HCT116 (cell line): ENCODE data around the gene CALM1. TPM values are rescaled to one million over a fixed set of nuclear protein-coding genes. Genes with fewer than 3 reads are reported as not detected.

Experiments
- ATAC-seq: fragments of 200-7000 bp; cut with Tn5 transposase; 2 replicates; pipeline ENCODE4 v1.9.1; 2020; ENCODE audit warnings: mild to moderate bottlenecking, moderate library complexity
- BruUV-seq: library from RNA; stranded (reverse); fragments of 400-500 nt; replicated peaks from 2 replicates; lab custom pipeline; 2021; lab: Mats Ljungman, UMichigan
- CTCF ChIA-PET: fragments of 300-600 bp; sonication (Branson Sonifier 250); formaldehyde crosslinking; loops from one replicate; lab custom pipeline; 2021; ENCODE audit warnings: antibody characterized with exemption; lab: Charles Lee
- POLR2A ChIA-PET: fragments of 300-600, 350-600 bp; sonication (Branson Sonifier 250); formaldehyde crosslinking; loops from one replicate; lab custom pipeline; 2021; ENCODE audit warnings: antibody characterized with exemption; lab: Charles Lee
- RAD21 ChIA-PET, 2 experiments: fragments of 300-600 bp; sonication (Branson Sonifier 250); formaldehyde crosslinking; loops; one replicate each; lab custom pipeline; 2023; ENCODE audit warnings: low total read pairs in 2 of 2; ENCODE audit not compliant: uncharacterized antibody in 2 of 2, unreplicated experiment in 2 of 2, low non-redundant PET in 1 of 2; lab: Charles Lee
- DNase-seq: peaks from one replicate; pipeline ENCODE4 v3.0.0-alpha.2; 2010; ENCODE audit warnings: low read depth, low spot score
- H2AFZ ChIP-seq: fragments of 200-600 bp; shearing (Covaris generic), sonication (generic); 2 replicates; pipeline ENCODE4 v1.6.1; 2017; ENCODE audit warnings: low read depth, mixed run types, mixed read lengths, antibody characterized with exemption, low read length; ENCODE audit not compliant: poor library complexity, severe bottlenecking
- H3K27ac ChIP-seq: 2 replicates; pipeline ENCODE4 v1.5.1; 2012; ENCODE audit warnings: low read depth, low read length
- H3K27me3 ChIP-seq: fragments of 200-600 bp; sonication (generic); 2 replicates; pipeline ENCODE4 v1.6.1; 2016; ENCODE audit warnings: mixed run types, low read length, mixed read lengths; ENCODE audit not compliant: insufficient read depth
- H3K36me3 ChIP-seq, 2 experiments: fragments of 200-500 bp in 1 of 2; fragments of 200-600 bp in 1 of 2; sonication (Bioruptor generic) in 1 of 2; sonication (generic) in 1 of 2; 2 replicates each; pipeline versions ENCODE4 v1.5.1 to v1.6.1; 2014 to 2016; ENCODE audit warnings: low read length in 2 of 2, inconsistent platforms in 1 of 2, mixed read lengths in 1 of 2, mixed run types in 1 of 2; ENCODE audit not compliant: insufficient read depth in 2 of 2, control insufficient read depth in 1 of 2
- H3K4me1 ChIP-seq, 2 experiments: fragments of 200-600 bp in 1 of 2; sonication (generic) in 1 of 2; 2 replicates each; pipeline versions ENCODE4 v1.5.1 to v1.6.1; 2012 to 2017; ENCODE audit warnings: low read length in 2 of 2, inconsistent platforms in 1 of 2, mild to moderate bottlenecking in 1 of 2, mixed read lengths in 1 of 2, mixed run types in 1 of 2, moderate library complexity in 1 of 2; ENCODE audit not compliant: insufficient read depth in 2 of 2, control insufficient read depth in 1 of 2
- H3K4me2 ChIP-seq: fragments of 200-600 bp; sonication (generic); 2 replicates; pipeline ENCODE4 v1.6.1; 2017; ENCODE audit warnings: mixed run types, low read length, mixed read lengths
- H3K4me3 ChIP-seq, 2 experiments: fragments of 200-600 bp in 1 of 2; sonication (generic) in 1 of 2; replicated peaks in 1 of 2; 2 replicates each; pipeline ENCODE4 v1.5.1; 2011 to 2016; ENCODE audit warnings: low read length in 2 of 2, control low read depth in 1 of 2, low read depth in 1 of 2, mild to moderate bottlenecking in 1 of 2, mixed read lengths in 1 of 2, mixed run types in 1 of 2
- H3K79me2 ChIP-seq: fragments of 200-600 bp; sonication (generic); 2 replicates; pipeline ENCODE4 v1.6.1; 2017; ENCODE audit warnings: mild to moderate bottlenecking, mixed run types, low read length, moderate library complexity, mixed read lengths; ENCODE audit not compliant: insufficient read depth
- H3K9ac ChIP-seq: fragments of 200-600 bp; sonication (generic); 2 replicates; pipeline ENCODE4 v1.6.1; 2016; ENCODE audit warnings: low read length, mixed read lengths
- H3K9me2 ChIP-seq: fragments of 200-600 bp; sonication (generic), shearing (Covaris generic); 2 replicates; pipeline ENCODE4 v1.6.1; 2017; ENCODE audit warnings: mixed run types, mild to moderate bottlenecking, moderate library complexity; ENCODE audit not compliant: insufficient read depth
- H3K9me3 ChIP-seq, 2 experiments: fragments of 200-500 bp in 1 of 2; fragments of 200-600 bp in 1 of 2; sonication (Bioruptor generic) in 1 of 2; sonication (generic) in 1 of 2; 2 replicates each; pipeline ENCODE4 v1.6.1; 2014 to 2017; ENCODE audit warnings: low read length in 2 of 2, mixed read lengths in 2 of 2, inconsistent platforms in 1 of 2, low read depth in 1 of 2, mild to moderate bottlenecking in 1 of 2, mixed run types in 1 of 2, moderate library complexity in 1 of 2; ENCODE audit not compliant: control insufficient read depth in 1 of 2, insufficient read depth in 1 of 2
- H4K20me1 ChIP-seq: fragments of 200-600 bp; sonication (generic), shearing (Covaris generic); 2 replicates; pipeline ENCODE4 v1.6.1; 2017; ENCODE audit warnings: mixed run types, mild to moderate bottlenecking, moderate library complexity; ENCODE audit not compliant: insufficient read depth
- EGR1 ChIP-seq: IDR thresholded peaks from 2 replicates; pipeline ENCODE4 v1.6.1; 2012; ENCODE audit warnings: low read depth
- REST ChIP-seq: IDR thresholded peaks from 2 replicates; pipeline ENCODE4 v1.6.1; 2012; ENCODE audit warnings: low read depth
- SP1 ChIP-seq: IDR thresholded peaks from 2 replicates; pipeline ENCODE4 v1.6.1; 2012; ENCODE audit warnings: low read depth
- intact Hi-C: fragments of 100-400 bp; cut with micrococcal nuclease; formaldehyde crosslinking; loops from 2 replicates; pipeline ENCODE4 v1.10.0; 2022
- total RNA-seq: library from RNA; stranded (reverse); gene quantifications from one replicate; pipeline ENCODE4 v1.2.1, GENCODE V29; 2021; ENCODE audit not compliant: unreplicated experiment

CALM1 gene
- total RNA-seq, 1 experiment from 2014 or later: 261 TPM

DNA sequence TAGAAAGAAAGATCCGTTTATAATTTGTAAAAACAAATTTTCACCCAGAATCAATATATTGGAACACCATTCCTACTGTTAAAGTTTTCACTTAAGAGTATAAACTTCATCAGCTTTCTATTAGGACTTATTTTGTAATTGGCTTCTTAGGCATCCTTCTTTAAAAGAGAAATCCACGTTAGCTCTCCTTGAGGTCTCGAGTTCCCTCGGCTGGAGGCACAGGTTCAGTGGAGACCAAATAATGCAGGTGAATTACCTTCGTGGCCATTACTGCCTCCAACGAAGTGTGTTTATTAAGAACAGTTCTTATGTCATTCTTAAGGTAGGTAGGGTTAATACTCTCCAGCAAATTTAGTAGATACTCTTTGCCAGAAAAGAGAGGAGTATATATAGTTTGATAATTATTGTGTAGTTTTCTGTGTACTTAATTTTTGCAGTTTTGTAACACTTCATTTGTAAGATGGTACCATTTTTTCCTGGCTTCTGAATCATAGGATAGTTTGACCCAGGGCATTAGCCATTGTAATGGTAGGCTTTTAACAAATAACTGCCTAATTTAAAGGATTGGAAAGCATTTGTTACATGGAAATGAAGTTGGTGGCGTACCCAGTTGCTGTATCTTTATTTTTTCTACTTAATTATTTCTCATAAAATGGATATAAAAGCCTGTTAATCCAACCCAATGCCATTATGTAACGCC is 2.2 kb downstream of the CALM1 start:
- no peak for DNase-seq
- H3K27ac ChIP-seq: peak overlapping the region; percentile 83
- BruUV-seq: TSS peak; percentile 30

More for the DNA sequence above, 2.2 kb downstream of the CALM1 start:
- RAD21 ChIA-PET: interaction anchor here (0.6 to 0.9 kb wide), 2 partner anchors 32 to 300 kb away, joined by 3 to 4 read pairs; no protein-coding TSS in a partner anchor
- Histone ChIP-seq H3K4me1 (peaks cover 13 to 23% of the 10 kb centered on the region in 2 experiments), H3K9ac (peak overlapping the region; percentile 91), H3K79me2 (peaks cover 57% of the 10 kb centered on the region), H3K36me3 (peaks cover 34 to 41% of the 10 kb centered on the region in 2 experiments), H2AFZ (no peak overlapping the region), H4K20me1 (peaks cover 17% of the 10 kb centered on the region; the same call in 1 of the 2 replicates), H3K4me3 (peak overlapping the region; percentile 69 to 96), H3K9me2 (no peaks in the 10 kb centered on the region), H3K4me2 (peak overlapping the region; percentile 99), H3K9me3 (no peaks in the 10 kb centered on the region), H3K27me3 (no peaks in the 10 kb centered on the region)
- CTCF ChIA-PET: interaction anchor here (0.6 to 2.4 kb wide), 14 partner anchors 10 to 359 kb away, joined by 3 to 18 read pairs (median 6); no protein-coding TSS in a partner anchor
- POLR2A ChIA-PET: interaction anchor here (1.3 kb wide), 1 partner anchor 298 kb away, joined by 3 read pairs; no protein-coding TSS in a partner anchor
- TF ChIP-seq SP1: 0 out of 2 replicates have a peak, but pooled peaks have one; percentile 20
- 0 out of 2 replicates have a peak, but pooled peaks have one; percentile 10 for TF ChIP-seq EGR1
- no peak for TF ChIP-seq REST
- intact Hi-C loops: loop anchor here (1.0 to 5.0 kb wide), 4 partner anchors 67 to 361 kb away; partner anchors contain the start of gene NRDE2
- ATAC-seq: no peak
